GM19025 (cell line): ENCODE results near the gene OR7D2.
"Not testable (repeated sequence)": the region's sequence is repeated elsewhere in the genome, so short reads cannot be mapped to it uniquely, and the experiment has no call there.

Source experiments
- ATAC-seq: cut with Tn5 transposase; IDR thresholded peaks from one replicate; pipeline ENCODE4 v1.9.1; 2021; ENCODE audit warnings: mild to moderate bottlenecking, low read depth, moderate library complexity; ENCODE audit not compliant: unreplicated experiment

Gene OR7D2

DNA sequence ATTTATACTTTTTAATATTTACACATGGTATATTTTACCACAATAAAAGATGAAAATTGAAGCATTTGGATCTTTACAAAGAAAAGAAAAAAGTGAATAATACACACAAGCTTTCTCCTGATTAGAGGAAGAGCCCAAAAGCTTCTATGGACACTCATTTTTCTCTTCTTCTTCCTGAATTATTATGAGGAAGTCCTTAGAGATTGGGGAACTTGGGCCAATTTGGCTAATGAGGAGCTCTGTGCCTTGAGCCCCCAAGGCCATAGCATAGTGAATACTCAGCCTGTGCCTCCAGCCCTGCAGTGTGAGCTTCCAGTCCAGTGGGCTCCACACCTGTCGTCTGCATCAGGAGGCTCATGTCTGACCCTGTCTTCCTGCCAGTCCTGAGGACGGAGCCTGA, 19.3 kb downstream of the OR7D2 start:
- ATAC-seq, result not testable (repeated sequence)

- ATAC-seq, result no peak
Measured at GRCh38 chr19:9205501-9206113, 26.8 kb downstream of the OR7D2 start.

DNA sequence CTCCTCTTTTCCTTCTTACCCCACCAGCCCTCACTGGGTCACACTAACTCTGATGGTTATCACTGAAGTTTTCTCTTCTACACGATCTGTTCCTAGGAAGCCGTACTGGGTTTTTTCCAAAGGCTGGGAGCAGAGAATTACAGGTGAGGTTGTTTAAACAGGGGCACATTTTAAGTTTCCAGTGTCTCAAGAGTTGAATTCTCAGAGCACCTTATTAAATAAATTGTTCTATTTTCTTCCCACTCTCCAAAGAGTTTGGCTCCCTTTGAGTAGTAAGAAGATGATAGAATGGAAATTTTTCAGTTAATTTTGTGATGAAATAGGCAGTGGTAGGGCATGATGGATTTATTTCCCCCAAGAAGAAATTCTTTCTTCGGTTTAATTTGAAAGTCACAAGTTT, 40.7 kb downstream of the OR7D2 start, which contains the start of gene OR7D4:
Gene OR7D4, minus strand, starts transcription at position 101 of the 400 bp plus-strand sequence. CDS start 4,752 bp downstream, outside the sequence.
- no peak for ATAC-seq
